OCI-LY7 (cell line): Measurements from ENCODE around the gene CCSER2.

Experiments used
- CTCF ChIP-seq: fragments of 200-600 bp; sonication (generic); conservative IDR thresholded peaks from 2 replicates; pipeline ENCODE4 v1.5.1; 2014; ENCODE audit warnings: mild to moderate bottlenecking, antibody characterized with exemption, low read length, moderate library complexity, mixed read lengths
- EZH2phosphoT487 ChIP-seq: fragments of 200-600 bp; sonication (generic); IDR thresholded peaks from 2 replicates; pipeline ENCODE4 v1.6.1; 2018; ENCODE audit warnings: low read depth, borderline replicate concordance, mild to moderate bottlenecking, mixed run types, antibody characterized with exemption, low read length, moderate library complexity, mixed read lengths

- TF ChIP-seq CTCF (no peak), EZH2phosphoT487 (no peak)
Observed at GRCh38 chr10:84294766-84295447, 33.5 kb upstream of the CCSER2 start.
